Stimulated activated CD8-positive, alpha-beta memory T cell treated with anti-CD3 and anti-CD28 coated beads, Interleukin-15, amount 100 ng/mL, for 24 hours (primary cell): ENCODE measurements around the gene ZNG1A.
"Not testable (repeated sequence)": the region's sequence is repeated elsewhere in the genome, so short reads cannot be mapped to it uniquely, and the experiment has no call there.

Source experiments
- DNase-seq: peaks from one replicate; pipeline ENCODE4 v3.0.0-alpha.2; 2020; ENCODE audit warnings: low read depth

Gene ZNG1A

DNA sequence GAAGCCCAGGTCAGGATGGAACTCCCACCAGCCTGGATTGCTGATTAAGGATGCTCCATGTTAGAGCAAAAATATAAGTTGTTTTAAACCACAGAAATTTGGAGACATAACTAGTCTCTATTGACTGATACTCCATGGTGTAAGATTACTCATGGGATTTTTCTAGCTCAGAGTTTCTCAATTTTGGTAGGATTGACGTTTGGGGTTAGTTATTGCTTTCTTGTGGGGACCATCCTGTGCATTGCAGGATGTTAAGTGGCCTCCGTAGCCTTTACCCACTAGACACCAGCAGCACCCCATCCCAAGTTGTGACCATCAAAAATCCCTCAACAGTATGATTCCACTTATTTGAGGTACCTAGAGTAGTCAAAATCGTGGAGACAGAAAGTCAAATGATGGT, 80.1 kb downstream of the ZNG1A start:
- DNase-seq: not testable (repeated sequence)

DNA sequence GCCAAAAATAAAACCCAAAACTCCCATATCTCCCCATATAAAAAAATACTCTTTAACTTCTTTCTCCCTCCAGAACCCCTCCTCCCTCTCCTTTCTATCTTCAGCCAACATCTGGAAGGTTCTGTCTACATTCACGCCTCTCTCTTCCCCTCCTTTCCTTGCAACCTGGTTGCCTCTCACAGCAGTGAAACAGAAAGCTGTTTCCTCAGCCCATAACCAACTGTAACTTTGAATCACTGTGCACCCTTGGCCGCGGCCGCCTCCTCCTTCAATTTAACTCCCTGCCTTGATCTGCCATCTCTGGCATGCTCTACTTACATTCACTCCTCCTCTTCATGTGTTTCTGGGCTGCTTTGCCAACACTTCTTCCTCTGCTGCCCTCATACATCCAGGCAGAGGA, 83.9 kb downstream of the ZNG1A start:
- DNase-seq: not testable (repeated sequence)

- DNase-seq: not testable (repeated sequence)
Measured at GRCh38 chr9:94323-94722, 84.5 kb downstream of the ZNG1A start.

DNA sequence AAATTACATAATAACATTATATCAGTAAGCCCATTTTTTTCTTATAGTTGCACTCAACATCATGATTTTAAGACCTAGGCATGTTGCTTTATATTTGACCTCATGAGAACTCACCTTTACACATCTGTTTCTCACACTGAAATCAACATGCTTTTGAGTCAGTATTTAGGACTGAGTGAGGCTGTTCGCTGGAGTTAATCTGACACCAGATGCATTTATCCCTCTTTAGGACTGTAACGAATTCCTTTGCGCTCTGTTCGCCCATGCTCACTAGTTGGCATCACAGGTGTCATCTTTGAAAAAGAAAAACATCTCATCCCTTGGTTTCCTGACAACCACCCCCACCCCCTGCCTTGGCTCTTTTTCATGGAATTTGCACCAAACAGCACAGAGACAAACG, 84.9 kb downstream of the ZNG1A start:
- DNase-seq: not testable (repeated sequence)

GRCh38 chr9:90851-91250, 88.0 kb downstream of the ZNG1A start:
- not testable (repeated sequence) for DNase-seq

DNA sequence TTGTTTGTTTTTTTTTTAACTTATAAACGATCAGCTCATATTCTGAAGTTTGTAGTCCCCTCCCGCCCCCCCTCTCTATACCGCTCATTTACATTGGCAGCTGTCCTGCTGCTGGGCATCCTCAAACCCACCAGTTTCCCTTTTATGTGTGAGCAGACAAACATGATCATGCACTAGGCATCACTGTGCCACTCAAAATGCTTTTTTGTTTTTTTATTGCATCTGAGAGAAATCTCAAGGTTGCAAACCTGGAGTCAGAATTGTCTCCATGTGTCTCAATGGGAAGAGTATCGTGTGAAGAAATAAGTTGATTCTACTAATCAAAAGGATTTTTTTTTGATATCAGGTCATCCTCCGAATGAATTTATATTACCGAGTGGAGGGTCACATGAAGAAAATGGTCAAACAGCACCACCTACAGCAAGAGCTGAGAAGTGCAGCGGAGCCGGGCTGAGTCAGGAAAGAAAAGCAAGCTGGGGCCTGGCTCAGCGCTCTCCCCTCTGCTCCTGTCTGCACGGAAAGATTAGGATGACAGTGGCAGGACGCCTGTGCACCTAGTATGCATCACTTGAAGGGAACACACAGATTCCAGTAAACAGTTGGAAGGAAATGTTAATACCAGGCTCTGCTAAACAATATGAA, 90.3 kb downstream of the ZNG1A start:
- not testable (repeated sequence) for DNase-seq

DNA sequence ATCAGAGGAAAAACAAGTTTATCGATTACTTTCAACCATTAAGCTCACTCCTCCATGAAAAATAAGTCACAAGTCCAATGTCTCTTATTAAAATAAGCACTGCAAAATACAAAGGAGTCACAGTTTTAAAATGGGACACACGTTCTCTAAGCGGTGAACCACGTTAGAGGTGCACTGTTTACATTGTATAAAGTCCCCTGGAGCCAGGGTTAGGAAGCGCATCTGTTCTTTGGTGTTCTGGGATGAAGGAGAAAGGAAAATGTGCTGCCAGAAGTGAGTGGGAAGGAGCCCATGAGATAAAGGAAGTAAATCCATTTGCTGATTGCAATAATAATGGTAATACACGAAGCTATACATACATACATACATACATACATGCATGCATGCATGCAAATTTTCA, 91.0 kb downstream of the ZNG1A start:
- not testable (repeated sequence) for DNase-seq

DNA sequence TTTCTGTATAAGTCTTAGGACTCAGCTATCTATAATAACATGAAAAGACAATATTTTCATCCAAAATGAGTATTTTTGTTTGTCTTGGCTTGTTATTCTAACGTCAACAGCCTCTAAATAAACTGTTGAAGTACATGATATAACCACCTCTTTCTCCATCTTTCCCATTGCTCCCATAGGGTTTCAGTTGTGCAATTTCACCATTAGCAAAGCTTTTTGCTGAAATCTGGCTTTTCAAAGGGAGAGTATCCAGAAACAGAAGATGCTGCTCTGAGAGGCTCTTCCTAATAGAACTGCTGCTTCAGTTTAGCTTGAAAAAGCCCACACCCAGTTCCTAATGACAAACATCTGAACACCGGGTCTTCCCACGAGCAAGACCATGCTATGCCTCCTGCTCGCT, 91.8 kb downstream of the ZNG1A start:
- DNase-seq: not testable (repeated sequence)

DNA sequence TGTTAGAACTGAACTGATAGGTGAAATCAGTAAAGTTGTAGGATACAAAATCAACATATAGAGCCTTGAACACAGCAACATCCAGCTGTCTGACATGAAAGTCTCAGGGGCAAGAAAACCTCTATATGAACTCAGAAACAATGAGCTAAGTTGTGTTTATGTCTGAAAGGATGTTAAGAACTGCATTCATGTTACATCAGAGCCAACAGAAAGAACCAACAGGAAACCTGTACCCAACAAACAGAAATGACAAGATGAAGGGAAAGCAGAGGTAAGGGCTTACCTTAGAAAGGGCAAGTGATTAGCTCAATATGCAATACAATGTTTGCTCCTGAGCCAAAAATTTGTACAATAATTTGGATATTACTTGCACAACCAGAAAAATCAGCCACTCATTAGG, 92.2 kb downstream of the ZNG1A start:
- not testable (repeated sequence) for DNase-seq

DNA sequence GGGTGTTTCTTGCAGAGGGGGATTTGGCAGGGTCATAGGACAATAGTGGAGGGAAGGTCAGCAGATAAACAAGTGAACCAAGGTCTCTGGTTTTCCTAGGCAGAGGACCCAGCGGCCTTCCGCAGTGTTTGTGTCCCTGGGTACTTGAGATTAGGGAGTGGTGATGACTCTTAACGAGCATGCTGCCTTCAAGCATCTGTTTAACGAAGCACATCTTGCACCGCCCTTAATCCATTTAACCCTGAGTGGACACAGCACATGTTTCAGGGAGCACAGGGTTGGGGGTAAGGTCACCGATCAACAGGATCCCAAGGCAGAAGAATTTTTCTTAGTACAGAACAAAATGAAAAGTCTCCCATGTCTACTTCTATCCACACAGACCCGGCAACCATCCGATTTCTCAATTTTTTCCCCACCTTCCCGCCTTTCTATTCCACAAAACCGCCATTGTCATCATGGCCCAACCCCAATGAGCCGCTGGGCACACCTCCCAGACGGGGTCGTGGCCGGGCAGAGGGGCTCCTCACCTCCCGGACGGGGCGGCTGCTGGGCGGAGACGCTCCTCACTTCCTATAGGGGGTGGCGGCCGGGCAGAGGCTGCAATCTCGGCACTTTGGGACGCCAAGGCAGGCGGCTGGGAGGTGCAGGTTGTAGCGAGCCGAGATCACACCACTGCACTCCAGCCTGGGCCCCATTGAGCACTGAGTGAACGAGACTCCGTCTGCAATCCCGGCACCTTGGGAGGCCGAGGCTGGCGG, 95.7 kb downstream of the ZNG1A start:
- DNase-seq: not testable (repeated sequence)

- not testable (repeated sequence) for DNase-seq
Measured at GRCh38 chr9:78333-78732, 100.5 kb downstream of the ZNG1A start.

DNA sequence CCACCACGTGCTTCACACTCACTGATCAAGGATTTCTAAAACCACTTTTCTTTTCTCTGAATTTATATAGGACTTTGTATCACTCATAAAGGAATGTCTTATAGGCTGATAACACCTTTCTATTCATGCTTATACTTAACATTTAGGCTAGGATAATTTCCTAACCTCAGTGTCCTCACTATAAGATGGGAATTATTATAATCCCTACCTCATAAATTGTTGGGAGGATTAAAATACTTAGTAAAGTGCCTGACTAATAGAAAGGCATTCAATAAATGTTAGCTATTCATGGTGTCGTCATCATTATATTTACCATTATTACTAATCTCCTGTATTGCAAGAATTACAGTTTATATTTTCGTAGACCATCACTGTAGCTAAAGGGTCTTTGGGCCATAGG, 102.5 kb downstream of the ZNG1A start:
- not testable (repeated sequence) for DNase-seq

DNA sequence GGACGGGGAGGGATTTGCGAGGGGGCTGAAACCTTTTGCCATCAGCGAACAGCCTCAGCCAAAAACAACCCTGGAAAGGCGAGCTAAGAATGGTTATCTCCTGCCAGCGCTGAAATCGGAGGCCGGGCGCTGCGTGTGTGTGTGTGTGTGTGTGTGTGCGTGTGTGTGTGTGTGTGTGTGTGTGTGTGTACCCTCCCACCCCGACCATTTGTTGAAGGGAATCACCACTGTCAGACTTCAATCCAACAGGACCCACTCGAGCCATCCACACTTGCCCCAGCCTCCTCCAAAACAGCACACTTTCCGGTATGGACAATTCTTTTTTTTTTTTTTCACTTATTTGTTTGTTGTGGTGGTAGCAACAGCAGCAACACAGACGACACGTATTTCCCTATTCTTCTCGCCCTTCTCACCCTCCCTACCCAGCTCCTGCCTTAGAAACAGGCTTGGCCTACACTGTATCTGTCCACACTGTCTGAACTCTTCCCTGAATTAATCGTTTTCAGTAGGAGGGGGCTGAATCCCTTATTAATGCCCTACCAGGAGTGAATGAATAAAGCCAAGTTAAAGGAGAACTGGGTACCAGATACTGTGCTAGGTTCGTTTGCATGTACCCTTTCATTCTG, 104.8 kb downstream of the ZNG1A start:
- DNase-seq: not testable (repeated sequence)

DNA sequence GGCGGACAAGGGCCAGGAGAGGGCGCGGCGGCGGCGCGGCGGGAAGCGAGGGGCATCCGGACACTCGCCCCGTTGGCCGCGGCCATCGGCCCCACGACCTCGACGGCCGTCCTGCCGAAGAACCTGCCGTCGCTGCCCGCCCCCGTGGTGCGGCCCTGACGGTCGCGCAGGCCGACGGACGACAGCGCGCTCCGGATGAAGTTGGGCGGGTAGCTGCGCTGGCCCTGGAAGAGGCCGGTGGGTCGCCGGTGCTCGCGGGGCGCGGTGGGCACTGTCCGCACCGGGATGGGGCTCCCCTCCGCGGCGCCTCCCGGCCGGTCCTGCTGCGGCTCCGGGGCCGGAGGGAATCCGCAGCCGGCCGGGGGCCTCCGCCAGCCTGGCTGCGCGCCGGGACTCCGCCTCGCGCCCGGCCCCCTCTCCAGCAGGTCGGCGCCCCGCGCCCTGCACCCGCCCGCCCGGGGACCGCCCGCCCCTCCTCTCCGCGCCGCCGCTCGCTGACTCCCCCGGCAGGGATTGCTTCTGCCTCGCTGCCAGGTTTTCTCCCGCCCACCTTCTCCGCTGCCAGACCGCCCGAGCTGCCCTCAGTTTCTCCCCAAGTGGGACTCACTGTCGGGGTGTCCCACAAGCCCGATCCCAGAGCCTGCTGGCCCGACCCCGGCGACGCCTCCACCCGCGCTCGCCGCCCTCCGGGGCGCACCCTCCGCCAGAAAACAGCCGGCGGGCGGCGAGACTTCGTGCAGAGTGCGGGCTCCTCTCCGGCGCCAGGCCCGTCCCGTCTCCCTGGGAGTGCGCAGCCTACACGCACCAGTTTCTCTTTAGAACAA, 105.6 kb downstream of the ZNG1A start:
- DNase-seq: not testable (repeated sequence)
